Medulla oblongata (tissue), 1 donor: ENCODE results near the gene UBE2E2.
"Not testable (repeated sequence)": the region's sequence is repeated elsewhere in the genome, so short reads cannot be mapped to it uniquely, and the experiment has no call there.

ENCODE experiments used
- DNase-seq: peaks from one replicate; pipeline ENCODE4 v3.0.0-alpha.2; 2015; ENCODE audit errors: extremely low spot score

The UBE2E2 gene

DNA sequence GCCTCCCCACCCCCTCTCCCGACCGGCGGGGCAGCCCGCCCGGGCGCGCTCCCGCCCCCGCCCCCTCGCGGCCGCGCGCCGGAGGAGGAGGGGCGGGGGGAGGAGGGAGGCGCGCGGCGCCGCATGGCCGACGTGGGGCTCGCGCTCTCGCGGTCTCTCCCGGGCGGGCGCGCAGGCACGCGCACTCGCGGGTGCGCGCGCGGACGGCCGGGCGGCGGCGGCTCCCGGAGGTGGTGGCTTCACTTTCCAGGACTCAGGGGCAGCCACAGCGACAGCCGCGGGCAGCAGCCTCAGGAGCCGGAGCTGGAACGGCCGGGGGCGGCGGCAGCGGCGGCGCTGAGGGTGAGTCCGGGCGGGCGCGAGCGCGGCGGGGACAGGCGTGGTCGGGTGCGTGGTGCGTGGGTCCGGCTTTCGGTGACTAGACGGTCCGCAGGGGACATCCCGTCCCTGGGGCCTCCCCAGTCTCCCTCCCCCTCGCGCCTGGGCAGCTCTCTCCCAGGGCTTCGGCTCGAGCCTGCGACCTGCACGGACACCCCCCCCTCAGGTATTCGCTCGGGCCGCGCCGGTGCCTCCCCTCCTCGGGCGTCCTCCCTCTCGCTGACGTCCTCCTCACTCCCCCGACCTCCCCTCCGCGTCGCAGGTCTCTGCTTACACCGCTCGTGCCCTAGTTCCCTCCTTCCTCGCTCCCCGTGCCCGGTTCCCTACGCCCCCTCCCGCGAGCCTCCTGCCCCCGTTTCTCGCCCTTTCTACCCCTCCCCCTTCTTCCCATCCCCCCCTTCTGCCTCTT lies at the start of gene UBE2E2:
TSS of gene UBE2E2 (plus strand) at position 407 of the 787 bp plus-strand sequence.
- peak; percentile 76 for DNase-seq

DNA sequence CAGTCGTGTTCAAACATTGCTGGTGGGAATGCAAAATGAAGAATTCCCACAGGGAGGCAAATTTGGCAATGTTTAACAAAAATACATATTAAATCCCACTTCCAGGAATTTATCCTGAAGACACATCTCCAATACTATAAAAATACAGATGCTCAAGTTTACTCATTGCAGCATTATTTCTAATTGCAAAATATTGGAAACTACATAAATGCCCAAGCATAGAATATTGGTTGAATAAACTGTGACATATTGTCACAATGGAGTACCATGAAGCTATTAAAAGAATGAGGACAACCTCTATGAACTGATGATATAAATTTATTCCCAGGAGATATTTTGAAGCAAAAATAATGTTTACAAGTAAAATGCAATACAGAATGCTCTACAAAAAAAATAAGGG lies 49.7 kb upstream of the UBE2E2 start:
- DNase-seq, result no peak

DNA sequence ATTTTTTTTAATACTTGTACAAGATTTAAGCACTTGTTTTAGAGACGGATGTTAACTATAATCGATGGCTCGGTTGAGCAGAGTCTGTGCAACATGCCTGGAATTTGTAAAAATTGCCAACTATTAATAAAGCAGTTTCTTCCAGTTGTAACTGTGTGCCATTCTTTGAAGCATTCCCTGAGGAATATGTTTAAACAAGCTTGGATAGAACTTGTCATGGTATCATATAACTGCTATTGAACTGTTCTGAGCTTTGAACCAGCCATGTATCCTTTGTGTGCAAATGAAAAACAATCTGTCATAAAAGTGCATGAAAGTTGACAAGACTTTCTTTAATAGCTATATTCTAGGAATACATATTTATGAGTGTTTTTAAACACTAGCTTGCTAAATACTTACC lies 45.8 kb upstream of the UBE2E2 start:
- no peak for DNase-seq

DNA sequence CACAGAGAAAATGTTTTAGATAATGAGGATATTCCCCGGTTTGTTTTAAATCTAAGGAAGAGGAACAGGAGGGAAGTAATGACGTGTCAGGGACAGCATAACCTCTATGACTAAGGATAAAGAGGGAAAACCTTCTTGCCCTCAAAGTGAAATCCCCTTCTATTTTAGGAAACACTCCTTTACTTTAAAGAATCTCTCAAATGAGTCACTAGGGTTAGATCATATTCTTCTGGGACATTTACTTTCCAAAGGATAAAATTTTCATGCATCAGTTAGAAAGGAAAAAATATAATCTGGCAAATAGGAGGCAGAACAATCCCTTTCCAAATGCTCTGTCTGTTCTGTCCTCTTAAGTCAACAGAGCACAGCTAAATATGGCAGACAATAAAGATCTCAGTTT lies 43.2 kb upstream of the UBE2E2 start:
- DNase-seq, result no peak

DNA sequence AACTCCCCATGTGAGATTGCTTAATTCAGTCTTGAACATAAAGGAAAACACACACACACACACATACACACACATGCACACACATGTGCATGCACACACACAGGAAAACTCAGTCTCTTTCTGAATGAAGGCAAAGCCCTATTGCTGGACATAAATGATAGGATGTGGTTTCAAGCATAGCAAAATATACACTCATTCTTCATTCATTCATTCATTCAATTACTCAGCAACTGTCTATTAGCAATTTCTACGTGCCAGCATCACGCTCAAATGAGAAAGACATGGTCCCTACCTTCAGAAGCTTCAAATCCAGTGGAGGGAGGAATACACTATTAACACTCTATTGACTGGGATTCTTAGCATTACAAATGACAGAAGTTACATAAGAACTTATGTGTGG lies 41.8 kb upstream of the UBE2E2 start:
- DNase-seq, result no peak

DNA sequence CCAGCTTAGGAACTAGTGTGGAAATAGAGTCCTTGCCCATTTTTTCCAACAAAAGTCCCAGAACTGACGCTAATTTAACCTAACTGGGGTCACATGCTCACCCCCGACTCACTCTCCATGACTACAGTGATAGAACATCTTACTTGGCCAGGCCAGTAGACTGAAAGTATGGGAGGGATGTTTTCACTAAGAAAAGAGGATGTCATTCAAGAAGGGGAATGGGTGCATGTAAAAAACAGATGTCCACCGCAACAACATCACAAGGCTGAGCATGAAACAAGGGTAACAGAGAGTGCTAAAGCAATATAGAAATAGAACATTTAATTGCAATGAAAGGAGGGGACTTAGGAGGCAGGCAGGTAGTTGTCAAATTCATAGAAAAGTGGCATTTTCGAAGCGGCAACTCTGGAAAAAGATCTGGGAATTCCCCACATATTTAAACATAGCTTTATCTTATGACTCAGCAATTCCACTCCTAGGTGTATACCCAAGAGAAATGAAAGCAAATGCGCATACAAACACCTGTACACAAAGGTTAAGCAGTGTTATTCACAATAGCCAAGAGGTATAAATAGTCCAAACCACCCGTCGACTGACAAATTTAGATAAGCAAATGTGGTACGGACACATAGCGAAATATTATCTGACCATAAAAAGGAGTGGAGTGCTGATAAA lies 41.1 kb upstream of the UBE2E2 start:
- no peak for DNase-seq

DNA sequence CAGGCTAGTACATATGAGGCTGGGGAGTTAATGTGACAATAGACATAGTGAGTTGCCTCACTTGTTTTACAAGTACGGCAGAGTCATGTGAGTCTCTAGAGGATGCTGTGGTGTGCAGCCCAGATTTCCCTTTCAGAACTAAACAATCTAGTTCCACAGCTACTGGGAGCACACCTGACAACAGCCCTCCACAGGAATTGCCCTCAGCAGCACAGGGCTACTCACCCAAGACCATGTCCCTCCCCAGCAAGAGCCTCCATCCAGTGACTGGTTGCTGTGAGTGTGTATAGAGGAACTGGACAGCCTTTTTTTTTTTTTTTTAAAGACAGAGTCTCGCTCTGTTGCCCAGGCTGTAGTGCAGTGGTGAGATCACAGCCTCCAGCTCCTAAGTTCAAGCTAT lies 40.2 kb upstream of the UBE2E2 start:
- DNase-seq, result no peak

DNA sequence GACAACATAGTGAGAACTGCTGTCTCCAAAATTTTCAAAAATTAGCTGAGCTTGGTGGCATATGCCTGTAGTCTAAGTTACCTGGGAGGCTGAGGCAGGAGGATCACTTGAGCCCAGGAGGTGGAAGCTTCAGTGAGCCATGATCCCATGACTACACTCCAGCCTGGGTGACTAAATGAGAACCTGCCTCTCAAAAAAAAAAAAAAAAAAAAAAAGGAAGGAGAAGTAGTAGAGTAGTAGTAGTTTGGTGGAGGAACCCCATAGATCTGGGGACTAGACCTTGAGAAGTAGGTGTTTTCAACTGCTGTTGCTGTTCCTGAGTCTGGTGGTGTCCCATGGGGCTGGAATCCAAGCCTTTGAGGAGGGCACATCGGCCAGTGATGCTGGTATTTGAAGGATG lies 38.4 kb upstream of the UBE2E2 start:
- DNase-seq, result no peak

DNA sequence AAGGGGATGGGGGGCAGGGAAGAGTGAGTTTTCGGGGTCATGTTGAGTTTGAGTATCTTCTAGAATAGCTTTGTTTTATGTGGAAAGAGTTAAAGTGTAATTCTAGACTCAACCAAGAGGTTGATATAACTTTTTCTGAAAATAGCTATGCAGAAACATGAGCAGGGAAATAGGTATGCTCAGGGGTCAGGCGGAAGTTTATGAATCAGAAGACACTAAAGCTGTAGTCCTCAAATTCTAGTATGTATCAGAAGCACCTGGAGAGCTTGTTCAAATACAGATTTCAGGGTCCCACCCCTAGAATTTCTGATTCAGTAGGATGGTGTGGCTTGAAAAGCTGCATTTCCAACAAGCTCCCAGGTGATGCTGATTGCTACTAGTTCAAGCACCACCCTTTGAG lies 37.6 kb upstream of the UBE2E2 start:
- no peak for DNase-seq

DNA sequence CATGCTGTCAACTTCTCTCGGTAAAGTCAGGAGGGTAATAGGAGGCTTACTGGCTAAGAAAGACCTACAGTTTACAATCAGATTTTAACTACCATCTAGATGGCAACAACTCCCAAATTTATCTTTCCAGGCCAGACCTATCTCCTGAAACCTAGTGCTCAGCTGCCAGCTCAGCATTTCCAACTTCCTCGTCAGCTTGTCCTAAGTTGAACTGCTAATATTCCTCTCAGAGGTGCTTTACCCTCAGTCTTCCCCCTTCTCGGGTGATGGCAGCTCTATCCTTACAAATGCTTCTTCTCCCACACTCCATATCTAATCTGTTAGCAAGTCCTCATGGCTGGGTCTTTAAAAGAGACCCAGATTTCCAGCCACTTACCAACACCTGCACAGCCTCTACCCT lies 36.9 kb upstream of the UBE2E2 start:
- peak; percentile 24 for DNase-seq

DNA sequence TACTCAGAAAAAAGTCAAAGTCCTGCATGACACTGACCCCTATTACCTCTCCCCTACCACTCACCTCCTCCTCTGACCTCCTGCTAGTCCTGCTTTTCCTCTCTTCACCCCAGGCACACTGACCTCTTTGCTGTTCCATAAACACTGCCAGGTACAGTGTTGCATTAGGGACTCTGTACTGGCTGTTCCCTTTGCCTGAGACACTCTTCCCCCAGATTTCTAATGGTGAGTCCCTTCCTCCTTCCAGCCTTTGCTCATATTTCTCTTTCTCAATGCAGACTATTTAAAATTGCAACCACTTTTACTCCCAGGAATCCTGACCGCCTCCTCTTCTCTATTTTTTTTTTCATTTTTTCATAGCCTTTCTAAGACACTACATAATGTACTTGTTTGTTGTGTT lies 36.3 kb upstream of the UBE2E2 start:
- no peak for DNase-seq

DNA sequence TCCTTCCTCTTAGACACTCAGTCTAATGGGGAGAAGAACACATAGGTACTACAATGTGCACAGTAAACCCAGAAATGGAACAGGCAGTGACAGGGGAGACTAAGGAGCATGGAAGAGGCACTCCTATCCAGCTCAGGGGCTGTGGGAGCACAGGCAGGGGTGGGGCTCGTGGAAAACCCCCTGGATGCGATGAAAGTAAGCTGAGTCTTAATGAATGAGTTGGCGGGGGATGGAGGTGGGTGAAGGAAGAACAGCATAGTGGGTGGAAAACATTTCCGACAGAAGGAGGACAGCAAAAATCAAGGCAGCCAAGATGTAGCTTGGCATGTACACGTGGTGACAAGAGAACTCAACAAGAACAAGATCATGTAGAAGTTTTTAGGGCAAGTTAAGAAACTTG lies 33.6 kb upstream of the UBE2E2 start:
- DNase-seq, result no peak

DNA sequence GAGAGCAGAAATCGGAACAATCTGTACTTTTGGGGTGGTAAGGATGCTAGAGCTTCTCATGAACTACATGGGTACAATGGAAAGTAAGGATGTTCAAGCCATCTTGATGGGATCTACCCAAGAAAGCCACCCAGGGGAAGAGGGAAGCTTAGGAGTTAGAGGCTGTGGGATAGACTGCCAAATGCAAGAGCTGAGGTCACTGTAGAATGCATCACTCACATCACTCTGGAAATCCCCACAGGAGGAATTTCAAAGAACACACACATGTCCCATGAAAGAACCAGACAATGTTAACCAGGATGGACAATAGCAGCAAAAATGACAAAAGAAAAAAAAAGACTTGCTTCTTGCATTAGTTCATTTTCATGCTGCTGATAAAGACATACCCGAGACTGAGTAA lies 32.8 kb upstream of the UBE2E2 start:
- DNase-seq, result no peak

DNA sequence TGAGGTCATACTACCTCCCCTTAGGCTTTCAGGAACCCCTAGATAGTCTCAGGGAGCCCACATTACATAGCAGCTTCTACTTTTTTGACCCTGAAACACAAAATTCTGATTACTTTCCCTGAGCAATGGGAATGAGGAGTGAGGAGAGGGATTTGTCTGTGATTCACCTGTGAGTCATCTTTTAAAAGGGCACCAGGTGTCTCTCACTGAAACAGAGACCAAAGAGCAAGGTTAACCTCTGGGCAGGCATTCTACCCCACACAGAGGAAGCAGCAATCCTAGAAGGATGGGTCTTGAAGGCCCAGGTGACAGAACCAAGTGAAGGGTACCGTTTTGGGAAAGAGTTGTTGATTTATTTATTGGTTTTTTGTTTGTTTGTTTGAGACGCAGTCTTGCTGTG lies 31.1 kb upstream of the UBE2E2 start:
- DNase-seq, result no peak

DNA sequence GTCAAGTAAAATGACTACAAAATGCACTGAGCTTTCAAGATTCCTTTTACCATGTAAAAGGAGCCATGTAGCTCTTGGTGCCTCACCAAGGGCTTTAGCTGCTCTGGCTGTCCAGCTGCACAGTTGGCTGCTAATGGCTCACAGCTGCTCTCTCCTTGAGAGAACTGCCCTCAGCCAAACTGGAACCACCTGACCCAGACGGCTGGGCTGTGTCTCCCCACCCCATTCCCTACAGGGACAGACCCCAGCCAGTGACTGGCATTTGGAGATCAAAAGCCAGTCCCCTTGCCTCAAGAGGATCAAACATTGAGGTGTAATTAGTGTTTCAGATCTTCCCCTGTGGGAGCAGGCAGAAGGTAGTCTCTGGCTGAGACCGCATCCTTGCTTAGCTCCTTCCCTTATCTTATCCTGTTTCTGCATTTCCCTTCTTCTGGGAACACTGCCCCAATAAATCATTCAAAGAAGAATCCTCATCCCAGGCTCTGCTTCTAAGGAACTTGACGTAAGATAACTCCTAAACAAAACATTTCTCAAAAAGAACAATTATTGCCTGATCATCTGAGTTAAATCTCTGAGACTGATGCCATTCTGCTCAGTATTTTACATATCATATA lies 28.6 kb upstream of the UBE2E2 start:
- DNase-seq, result no peak

DNA sequence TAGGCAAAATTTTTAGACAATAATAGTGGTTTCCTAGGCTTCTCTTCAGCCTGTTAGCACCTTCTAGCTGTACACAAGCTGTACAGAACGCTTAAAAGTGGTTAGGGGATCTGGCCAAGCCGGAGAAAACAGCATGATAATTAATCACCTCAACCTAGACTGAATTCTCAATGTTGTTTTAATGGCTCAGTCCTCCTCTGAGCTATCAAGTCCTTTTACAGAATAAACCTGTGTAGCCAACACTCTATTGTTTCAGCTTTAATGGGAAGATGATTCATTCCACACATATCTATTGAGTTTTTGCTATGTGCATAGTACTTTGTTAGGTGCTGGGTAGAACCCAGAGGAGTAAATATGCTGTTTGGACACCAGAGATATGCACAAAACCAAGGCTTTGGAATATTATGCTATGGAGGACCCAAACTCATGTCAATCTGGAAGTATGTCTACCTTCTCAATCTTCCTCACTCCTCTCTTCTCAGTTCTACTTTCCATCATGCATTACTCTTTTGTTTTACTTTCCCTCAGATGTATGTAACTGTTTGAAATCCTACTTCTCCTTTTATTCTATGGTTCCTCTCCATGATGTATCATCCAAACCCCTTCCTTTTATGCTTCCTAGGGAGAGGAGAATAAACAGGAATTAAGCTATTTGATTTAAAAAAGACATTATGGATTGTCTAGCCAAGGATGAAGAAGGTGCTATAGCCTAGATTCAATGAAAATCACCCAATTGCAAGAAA lies 27.6 kb upstream of the UBE2E2 start:
- DNase-seq, result no peak

DNA sequence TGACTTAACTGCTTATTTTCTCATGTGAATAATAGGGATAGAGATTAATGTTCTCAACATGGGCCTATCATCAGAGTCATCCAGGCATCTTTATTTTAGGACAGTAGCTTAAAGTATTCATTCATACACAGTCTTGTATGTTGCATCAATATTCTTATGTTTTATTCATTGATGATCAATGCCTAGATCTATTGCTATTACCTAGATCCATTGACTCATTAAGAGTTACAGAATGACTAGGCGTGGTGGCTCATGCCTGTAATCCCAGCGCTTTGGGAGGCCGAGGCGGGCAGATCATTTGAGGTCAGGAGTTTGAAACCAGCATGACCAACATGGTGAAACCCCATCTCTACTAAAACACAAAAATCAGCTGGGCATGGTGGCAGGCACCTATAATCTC lies 26.3 kb upstream of the UBE2E2 start:
- not testable (repeated sequence) for DNase-seq

DNA sequence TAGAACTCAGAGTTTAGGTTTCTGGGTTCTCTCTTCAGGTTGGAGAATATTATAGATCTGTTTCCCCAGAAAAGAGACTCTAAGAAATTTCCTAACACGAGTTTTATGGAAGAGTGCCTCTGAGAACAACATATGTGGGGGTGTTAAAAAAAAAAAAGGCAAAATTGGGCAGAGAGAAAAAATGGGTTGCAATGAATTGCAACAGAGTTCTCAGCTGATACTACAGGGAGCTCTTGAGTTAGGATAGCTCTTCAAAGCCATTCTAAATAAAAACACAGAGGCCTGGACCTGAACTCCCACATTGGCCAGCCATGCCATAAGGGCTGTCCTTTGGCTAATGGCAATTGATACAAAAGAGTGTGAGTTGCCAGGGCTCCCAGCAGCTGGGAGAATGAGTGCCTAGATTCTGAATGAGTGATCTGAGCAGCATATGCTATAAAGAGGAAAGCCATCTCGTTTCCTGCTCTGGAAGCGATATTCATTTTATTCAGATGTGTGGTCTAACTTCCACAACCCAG lies 20.1 kb upstream of the UBE2E2 start:
- DNase-seq, result no peak

DNA sequence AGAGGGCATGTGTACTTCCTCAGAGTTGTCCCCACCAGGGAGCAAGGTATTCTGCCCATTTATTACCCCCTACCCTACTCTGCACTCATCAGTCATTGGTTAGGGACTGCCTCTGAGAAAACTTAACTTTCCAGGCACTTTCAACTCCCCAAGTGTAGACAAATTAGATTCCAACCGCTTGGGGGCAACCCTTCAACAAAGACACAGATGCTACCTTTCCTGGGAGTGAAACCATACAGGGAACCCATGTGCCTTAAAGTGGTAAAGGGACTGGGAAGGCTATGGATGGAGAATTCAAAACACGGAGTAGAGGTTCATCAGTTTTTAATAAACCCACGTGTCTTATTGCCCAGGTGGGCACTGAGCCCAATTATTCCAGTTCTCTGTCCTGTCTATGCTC lies 19.4 kb upstream of the UBE2E2 start:
- DNase-seq, result peak; percentile 73

DNA sequence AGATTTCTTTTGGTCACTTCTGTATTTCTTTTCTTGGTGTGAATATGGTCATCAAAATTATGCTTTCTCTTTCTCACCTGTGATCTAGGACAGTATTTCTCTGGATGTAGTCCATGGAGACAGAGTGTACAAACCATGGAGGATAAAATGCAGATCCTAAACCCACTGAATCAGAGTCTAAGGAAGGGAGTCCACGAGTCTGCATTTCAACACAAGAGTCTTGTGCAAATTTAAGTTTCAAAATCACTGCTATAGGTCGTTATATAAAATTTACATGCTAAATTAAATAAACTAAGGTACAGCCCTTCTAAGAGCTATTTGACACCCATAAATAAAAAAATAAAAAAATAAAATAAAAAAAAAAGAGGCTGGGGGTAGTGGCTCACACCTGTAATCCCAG lies 17.3 kb upstream of the UBE2E2 start:
- DNase-seq, result no peak

DNA sequence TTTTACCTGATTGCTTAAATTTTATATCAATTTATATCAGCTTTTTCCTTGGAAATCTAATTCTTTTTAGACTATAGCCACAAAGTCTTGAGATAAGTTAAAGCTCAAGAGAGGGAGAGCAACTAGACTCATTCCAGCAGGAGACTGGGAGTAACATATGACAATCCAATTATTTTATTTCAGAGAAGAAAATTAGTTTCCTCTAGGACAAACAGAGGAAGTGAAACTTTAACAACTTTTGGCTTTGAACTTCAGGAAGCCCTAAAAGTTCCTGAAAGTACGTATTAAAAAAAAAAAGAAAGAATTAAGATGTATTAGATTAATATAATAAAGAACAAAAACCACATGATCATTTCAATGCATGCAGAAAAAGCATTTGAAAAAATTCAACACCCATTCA lies 13.9 kb upstream of the UBE2E2 start:
- no peak for DNase-seq

DNA sequence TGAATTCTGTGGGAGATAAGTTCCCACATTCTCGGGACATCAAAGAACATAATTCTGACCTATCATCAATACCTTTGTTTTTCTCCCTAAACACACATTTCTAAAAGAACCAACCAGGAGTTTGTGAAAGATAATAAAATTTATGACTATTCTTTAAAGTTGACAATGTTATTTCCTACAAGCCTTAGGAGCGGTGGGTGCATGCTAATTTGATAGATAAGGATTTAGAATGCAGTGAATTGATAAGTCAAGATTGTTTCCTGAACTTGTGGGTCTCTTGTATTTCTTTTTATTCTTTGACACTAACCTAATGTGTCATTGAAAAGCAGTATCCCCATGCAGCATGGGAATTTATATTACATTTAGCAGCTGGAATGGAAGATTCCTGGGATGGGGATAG lies 10.3 kb upstream of the UBE2E2 start:
- DNase-seq, result no peak
